ES-I3 (cell line): ENCODE results near the gene TBC1D10B.
A peak's percentile ranks its signal among the peaks of the same experiment; 100 is the strongest.

Experiments
- H3K36me3 ChIP-seq: 2 replicates; pipeline ENCODE4 v1.6.1; 2013; ENCODE audit warnings: mild to moderate bottlenecking, low read length, control low read depth, moderate library complexity; ENCODE audit not compliant: insufficient read depth
- H3K4me1 ChIP-seq: 2 replicates; pipeline ENCODE4 v1.6.1; 2013; ENCODE audit warnings: mild to moderate bottlenecking, control low read depth, low read length; ENCODE audit not compliant: insufficient read depth
- H3K9ac ChIP-seq: 2 replicates; pipeline ENCODE4 v1.6.1; 2013; ENCODE audit warnings: low read depth, mild to moderate bottlenecking, low read length, moderate library complexity
- H3K9me3 ChIP-seq: 2 replicates; pipeline ENCODE4 v1.6.1; 2013; ENCODE audit warnings: mild to moderate bottlenecking, low read length, moderate library complexity; ENCODE audit not compliant: control insufficient read depth, insufficient read depth

Gene TBC1D10B

DNA sequence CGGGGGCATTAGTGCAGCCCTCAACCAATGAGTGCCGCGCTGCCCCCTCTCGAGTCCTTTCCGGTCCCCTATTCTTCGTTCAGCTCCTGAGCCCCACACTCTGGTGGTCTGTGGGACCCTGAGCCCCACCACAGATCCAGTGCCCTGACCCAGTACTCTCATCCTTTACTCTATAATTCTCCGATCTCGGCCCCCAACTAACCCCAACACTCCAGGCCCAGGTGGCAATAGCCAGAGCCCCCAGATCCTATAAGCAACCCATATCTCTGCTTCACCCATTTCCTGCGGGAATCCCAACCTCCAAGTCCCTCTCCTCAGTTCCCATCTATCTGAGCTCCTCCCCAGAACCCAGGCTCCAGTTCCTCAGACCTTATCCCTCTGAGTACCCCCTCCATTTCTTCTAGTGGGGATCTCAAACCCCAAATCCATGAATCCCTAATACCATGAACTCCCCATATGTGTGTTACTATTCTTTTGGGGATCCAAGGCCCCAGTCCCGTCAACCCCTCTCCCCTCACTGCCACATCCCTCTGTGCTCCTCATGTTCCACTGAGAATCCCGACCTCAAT lies 1.0 kb upstream of the TBC1D10B start:
- peak overlapping the region; percentile 42 for H3K9ac ChIP-seq
- H3K4me1 ChIP-seq = peaks cover 8% of the 10 kb centered on the region; the same call in 1 of the 2 replicates

GRCh38 chr16:30369938-30370455 lies 297 bp downstream of the TBC1D10B start:
- no peaks in the 10 kb centered on the region; the same call in 1 of the 2 replicates for H3K36me3 ChIP-seq
- peaks cover 8% of the 10 kb centered on the region; the same call in 1 of the 2 replicates for H3K4me1 ChIP-seq
- H3K9me3 ChIP-seq = no peaks in the 10 kb centered on the region
- peak overlapping the region; percentile 58; the same call in 1 of the 2 replicates for H3K9ac ChIP-seq

More for the DNA sequence above, 1.0 kb upstream of the TBC1D10B start:
- H3K36me3 ChIP-seq = no peaks in the 10 kb centered on the region; the same call in 1 of the 2 replicates
- H3K9me3 ChIP-seq = no peaks in the 10 kb centered on the region

DNA sequence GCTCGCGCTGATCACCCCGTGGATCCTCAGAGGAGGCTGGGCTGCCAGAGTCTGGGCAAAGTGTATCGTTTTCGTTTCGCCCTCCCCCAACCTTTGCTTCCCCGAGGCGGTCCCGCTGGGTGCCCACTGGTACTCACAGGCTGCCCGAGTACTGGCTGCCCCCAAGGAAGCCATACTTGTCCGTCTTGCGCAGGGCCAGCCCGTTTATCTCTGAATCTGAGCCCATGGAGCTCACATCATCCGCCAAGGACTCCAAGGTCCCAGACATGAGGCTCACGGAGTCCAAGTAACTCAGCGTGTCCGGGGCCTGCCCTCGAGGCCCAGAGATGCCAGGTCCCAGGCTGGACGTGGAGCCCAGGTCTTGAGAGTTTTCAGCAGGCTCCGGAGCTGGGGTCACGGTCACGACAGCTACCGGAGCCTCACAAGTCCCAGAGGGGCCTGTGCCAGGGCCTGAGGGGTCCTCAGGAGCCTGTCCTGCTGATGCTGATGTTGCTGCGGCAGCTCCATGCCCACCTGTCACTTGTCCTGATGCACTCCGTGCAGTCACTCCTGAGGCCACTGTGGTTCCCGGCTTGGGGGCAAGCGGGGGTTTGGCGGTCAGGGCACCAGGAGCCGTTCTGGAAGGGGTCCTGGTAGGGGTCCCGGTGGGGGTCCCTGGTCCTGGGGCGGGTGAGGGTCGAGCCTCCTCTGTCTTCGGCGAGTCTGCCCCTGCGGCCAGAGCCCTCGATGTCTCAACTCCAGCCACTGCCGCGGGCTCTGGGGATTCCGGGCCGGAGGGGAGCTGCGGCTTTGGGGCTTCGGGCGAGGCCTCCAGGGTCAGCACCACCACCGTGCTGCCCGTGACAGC lies 980 bp downstream of the TBC1D10B start:
- no peaks in the 10 kb centered on the region for H3K9me3 ChIP-seq

DNA sequence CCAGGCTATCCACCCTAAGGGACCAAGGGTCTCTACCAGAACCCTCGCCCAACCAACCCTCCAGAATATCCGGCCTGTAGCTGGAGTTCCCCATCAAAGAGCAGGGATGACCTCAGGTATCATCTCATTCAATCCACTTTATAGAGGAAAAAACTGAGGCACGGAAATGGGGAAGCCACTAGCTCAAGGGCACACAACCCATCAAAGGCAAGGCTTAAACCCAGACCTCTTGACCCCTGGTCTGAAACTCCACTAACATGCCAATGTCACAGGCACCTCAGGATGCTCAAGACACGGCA lies 1.6 kb downstream of the TBC1D10B start:
- no peaks in the 10 kb centered on the region for H3K9me3 ChIP-seq

More for the DNA sequence above, 980 bp downstream of the TBC1D10B start:
- Histone ChIP-seq H3K4me1 (peaks cover 8% of the 10 kb centered on the region; the same call in 1 of the 2 replicates), H3K36me3 (no peaks in the 10 kb centered on the region; the same call in 1 of the 2 replicates), H3K9ac (peak overlapping the region; percentile 58)

DNA sequence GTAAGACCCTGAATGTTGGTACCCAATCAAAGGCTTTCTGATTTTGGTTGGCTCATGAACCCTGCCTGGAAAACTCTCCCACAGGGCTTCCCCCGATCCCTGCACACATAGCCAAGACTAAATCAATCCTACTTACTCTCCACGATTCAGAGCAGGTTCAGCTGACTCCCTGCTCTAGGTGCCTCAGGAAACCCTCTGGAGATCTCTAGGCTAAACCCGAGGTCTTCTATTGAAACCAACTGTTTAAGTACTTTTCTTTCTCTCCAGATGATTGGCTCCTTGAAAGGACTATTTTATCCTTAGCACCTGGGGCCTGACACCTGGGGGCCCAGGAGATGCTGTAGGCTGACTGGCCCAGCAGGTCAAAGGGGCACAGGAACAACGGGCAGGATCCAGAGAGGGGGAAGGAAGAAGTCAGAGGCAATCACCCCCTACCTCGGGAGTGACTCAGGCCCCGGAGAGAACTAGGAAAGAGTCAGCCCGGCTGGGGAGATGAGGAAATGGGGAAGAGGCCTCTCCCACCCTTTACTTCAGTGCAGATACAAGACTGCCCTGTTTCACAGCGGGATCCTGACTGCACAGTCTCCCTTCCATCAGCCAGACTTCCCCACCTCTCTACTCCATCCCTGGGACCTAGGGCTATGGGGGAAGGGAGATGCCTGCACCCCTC lies 2.0 kb downstream of the TBC1D10B start:
- Histone ChIP-seq H3K9me3 (no peaks in the 10 kb centered on the region), H3K4me1 (peaks cover 8% of the 10 kb centered on the region; the same call in 1 of the 2 replicates), H3K36me3 (no peaks in the 10 kb centered on the region; the same call in 1 of the 2 replicates), H3K9ac (peak overlapping the region; percentile 58; the same call in 1 of the 2 replicates)

More for the DNA sequence above, 1.6 kb downstream of the TBC1D10B start:
- Histone ChIP-seq H3K9ac (peak overlapping the region; percentile 58), H3K4me1 (peaks cover 8% of the 10 kb centered on the region; the same call in 1 of the 2 replicates), H3K36me3 (no peaks in the 10 kb centered on the region; the same call in 1 of the 2 replicates)

DNA sequence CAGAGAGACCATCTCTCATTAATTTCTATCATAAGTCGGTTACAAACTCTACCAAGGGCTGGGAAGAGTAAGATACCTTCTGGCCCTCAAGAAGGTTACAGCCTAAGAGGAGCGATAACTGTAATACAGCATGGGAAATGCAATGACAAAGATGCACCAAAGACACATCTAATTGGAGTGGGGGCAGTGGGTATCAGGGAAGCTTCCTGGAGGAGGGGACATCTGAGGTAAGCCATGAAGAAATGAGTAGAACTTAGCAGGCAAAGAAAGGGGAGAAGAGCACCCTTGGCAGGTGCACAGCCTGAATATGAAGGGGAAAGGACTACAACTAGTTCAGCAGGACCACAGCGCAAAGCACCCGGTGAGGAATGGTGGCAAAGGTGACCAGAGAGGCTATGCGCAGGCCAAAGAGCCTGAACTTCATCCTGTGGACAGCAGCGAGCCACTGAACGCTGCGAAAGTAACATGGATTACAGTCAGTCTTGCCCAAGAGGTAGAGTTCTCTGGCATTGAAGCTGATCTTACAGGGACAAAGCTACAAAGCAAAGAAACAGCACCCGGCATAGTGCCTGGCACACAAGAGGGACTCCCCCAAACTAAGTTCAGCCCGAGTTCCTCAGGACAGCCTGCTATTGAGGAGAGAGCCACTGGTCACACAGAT lies 2.8 kb downstream of the TBC1D10B start:
- Histone ChIP-seq H3K9ac (peak overlapping the region; percentile 58; the same call in 1 of the 2 replicates), H3K36me3 (no peaks in the 10 kb centered on the region; the same call in 1 of the 2 replicates), H3K4me1 (peaks cover 8% of the 10 kb centered on the region; the same call in 1 of the 2 replicates)

GRCh38 chr16:30366511-30366910 lies 3.8 kb downstream of the TBC1D10B start:
- Histone ChIP-seq H3K9ac (no peak overlapping the region), H3K9me3 (no peaks in the 10 kb centered on the region), H3K4me1 (peaks cover 6% of the 10 kb centered on the region; the same call in 1 of the 2 replicates), H3K36me3 (no peaks in the 10 kb centered on the region; the same call in 1 of the 2 replicates)

More for the DNA sequence above, 2.8 kb downstream of the TBC1D10B start:
- no peaks in the 10 kb centered on the region for H3K9me3 ChIP-seq

DNA sequence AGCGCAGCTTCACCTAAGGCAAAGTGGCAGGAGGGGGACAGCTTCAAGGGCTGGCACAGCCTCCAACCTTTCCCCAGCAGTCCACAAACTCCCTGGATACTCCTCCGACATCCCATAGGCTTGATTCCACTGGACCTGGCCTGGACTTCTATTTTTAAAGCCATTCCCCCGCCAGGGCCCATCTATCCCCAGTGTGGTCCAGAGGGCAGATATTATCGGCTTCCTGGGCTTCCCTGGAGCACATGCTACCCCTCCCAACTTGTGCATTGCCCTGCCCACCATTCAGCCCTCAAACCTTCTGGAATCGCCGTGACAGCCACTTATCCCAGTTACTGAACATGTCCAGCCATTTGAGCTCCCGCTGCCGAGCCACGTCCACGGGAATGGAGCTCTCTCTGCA lies 5.1 kb downstream of the TBC1D10B start:
- Histone ChIP-seq H3K36me3 (no peaks in the 10 kb centered on the region; the same call in 1 of the 2 replicates), H3K9me3 (no peaks in the 10 kb centered on the region), H3K4me1 (peaks cover 4% of the 10 kb centered on the region; the same call in 1 of the 2 replicates), H3K9ac (no peak overlapping the region)

- Histone ChIP-seq H3K4me1 (no peaks in the 10 kb centered on the region), H3K9me3 (no peaks in the 10 kb centered on the region), H3K36me3 (no peaks in the 10 kb centered on the region), H3K9ac (no peak overlapping the region)
Observed at GRCh38 chr16:30361180-30361579, 9.1 kb downstream of the TBC1D10B start.

DNA sequence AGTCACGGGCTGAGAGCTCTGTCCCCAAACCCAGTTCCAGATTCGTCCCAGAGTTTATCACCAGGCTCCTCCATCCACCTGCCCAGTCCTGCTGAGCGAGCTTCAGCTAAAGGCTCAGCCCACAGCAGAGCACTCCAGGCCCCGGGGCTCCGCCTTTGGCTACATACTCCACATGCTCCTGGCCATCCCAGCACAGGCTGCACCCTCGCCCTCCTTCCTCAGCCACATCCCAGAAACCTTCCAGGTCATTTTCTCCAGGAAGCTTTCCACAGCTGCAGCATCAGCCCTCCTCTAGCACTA lies 10.5 kb downstream of the TBC1D10B start:
- Histone ChIP-seq H3K4me1 (no peaks in the 10 kb centered on the region), H3K9ac (no peak overlapping the region), H3K36me3 (no peaks in the 10 kb centered on the region), H3K9me3 (no peaks in the 10 kb centered on the region)

- H3K9ac ChIP-seq = no peak overlapping the region
- no peaks in the 10 kb centered on the region for H3K36me3 ChIP-seq
- no peaks in the 10 kb centered on the region for H3K9me3 ChIP-seq
- H3K4me1 ChIP-seq = no peaks in the 10 kb centered on the region; the same call in 1 of the 2 replicates
Observed at GRCh38 chr16:30358990-30359870, 11.1 kb downstream of the TBC1D10B start.

DNA sequence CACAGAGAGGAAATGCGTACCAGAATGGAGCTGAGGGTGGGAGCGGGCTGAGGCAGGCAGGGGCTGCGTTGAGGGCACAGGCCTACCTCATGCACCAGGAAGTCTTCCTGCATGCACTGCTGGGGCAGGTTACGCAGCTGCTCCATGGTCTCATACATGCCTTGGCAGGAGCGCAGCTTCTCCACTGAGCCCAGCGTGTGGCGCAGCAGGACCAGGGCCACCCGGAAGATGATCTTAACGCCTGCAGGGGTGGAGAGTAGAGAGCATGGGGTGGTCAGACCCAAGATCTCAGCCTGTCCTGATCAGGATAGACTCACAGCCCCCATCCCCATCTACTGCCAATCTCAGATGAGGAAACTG lies 11.7 kb downstream of the TBC1D10B start:
- no peaks in the 10 kb centered on the region for H3K36me3 ChIP-seq
- no peak overlapping the region for H3K9ac ChIP-seq
- no peaks in the 10 kb centered on the region; the same call in 1 of the 2 replicates for H3K4me1 ChIP-seq
- H3K9me3 ChIP-seq = no peaks in the 10 kb centered on the region
